OCI-LY7 (cell line): Measurements from ENCODE around the gene HS3ST3B1. TPM values are rescaled to one million over a fixed set of nuclear protein-coding genes. Genes with fewer than 3 reads are reported as not detected.

ENCODE experiments used
- BruUV-seq: library from RNA; stranded (reverse); fragments of 400-500 nt; replicated peaks from 2 replicates; lab custom pipeline; 2021; lab: Mats Ljungman, UMichigan
- CTCF ChIA-PET: fragments of 300-600 bp; sonication (Branson Sonifier 250); formaldehyde crosslinking; loops from one replicate; lab custom pipeline; 2022; ENCODE audit warnings: antibody characterized with exemption; ENCODE audit not compliant: unreplicated experiment; lab: Charles Lee
- POLR2A ChIA-PET: fragments of 300-600 bp; sonication (Branson Sonifier 250); formaldehyde crosslinking; loops from one replicate; lab custom pipeline; 2022; ENCODE audit warnings: antibody characterized with exemption; lab: Charles Lee
- DNase-seq: peaks from one replicate; pipeline ENCODE4 v3.0.0-alpha.2; 2015; ENCODE audit warnings: low spot score
- H2AFZ ChIP-seq: fragments of 200-600 bp; sonication (generic), shearing (Covaris generic); 2 replicates; pipeline ENCODE4 v1.6.1; 2014; ENCODE audit warnings: mild to moderate bottlenecking, antibody characterized with exemption, low read length, moderate library complexity
- H3K27ac ChIP-seq: fragments of 200-600 bp; sonication (generic); 2 replicates; pipeline ENCODE4 v1.5.1; 2014; ENCODE audit warnings: mixed run types, low read depth, mild to moderate bottlenecking, moderate library complexity, low read length, inconsistent platforms; ENCODE audit not compliant: poor library complexity, severe bottlenecking
- H3K36me3 ChIP-seq: fragments of 200-600 bp; sonication (generic); 2 replicates; pipeline ENCODE4 v1.6.1; 2014; ENCODE audit warnings: mild to moderate bottlenecking, antibody characterized with exemption, low read length, moderate library complexity, mixed read lengths; ENCODE audit not compliant: insufficient read depth
- H3K4me1 ChIP-seq: fragments of 200-600 bp; sonication (generic); 2 replicates; pipeline ENCODE4 v1.5.1; 2014; ENCODE audit warnings: mild to moderate bottlenecking, low read length; ENCODE audit not compliant: insufficient read depth, poor library complexity, severe bottlenecking
- H3K4me2 ChIP-seq: fragments of 200-600 bp; sonication (generic); 2 replicates; pipeline ENCODE4 v1.6.1; 2014; ENCODE audit warnings: mild to moderate bottlenecking, low read length
- H3K4me3 ChIP-seq: fragments of 200-600 bp; sonication (generic); 2 replicates; pipeline ENCODE4 v1.5.1; 2014; ENCODE audit warnings: mild to moderate bottlenecking, low read depth, low read length; ENCODE audit not compliant: poor library complexity, severe bottlenecking
- H3K79me2 ChIP-seq: fragments of 200-600 bp; sonication (generic); 2 replicates; pipeline ENCODE4 v1.6.1; 2016; ENCODE audit warnings: low read depth, mild to moderate bottlenecking, low read length, moderate library complexity, mixed read lengths; ENCODE audit not compliant: insufficient read depth
- H3K9me2 ChIP-seq: fragments of 200-600 bp; sonication (generic); 2 replicates; pipeline ENCODE4 v1.6.1; 2016; ENCODE audit warnings: mild to moderate bottlenecking, low read length, mixed read lengths; ENCODE audit not compliant: insufficient read depth
- H3K9me3 ChIP-seq: fragments of 200-600 bp; sonication (generic); 2 replicates; pipeline ENCODE4 v1.6.1; 2014; ENCODE audit warnings: mild to moderate bottlenecking, mixed run types, low read length, mixed read lengths
- H4K20me1 ChIP-seq: fragments of 200-600 bp; sonication (generic); 2 replicates; pipeline ENCODE4 v1.6.1; 2014; ENCODE audit warnings: mild to moderate bottlenecking, antibody characterized with exemption, low read length, moderate library complexity, mixed read lengths; ENCODE audit not compliant: insufficient read depth
- CTCF ChIP-seq: fragments of 200-600 bp; sonication (generic); conservative IDR thresholded peaks from 2 replicates; pipeline ENCODE4 v1.5.1; 2014; ENCODE audit warnings: mild to moderate bottlenecking, antibody characterized with exemption, low read length, moderate library complexity, mixed read lengths
- EZH2phosphoT487 ChIP-seq: fragments of 200-600 bp; sonication (generic); IDR thresholded peaks from 2 replicates; pipeline ENCODE4 v1.6.1; 2018; ENCODE audit warnings: low read depth, borderline replicate concordance, mild to moderate bottlenecking, mixed run types, antibody characterized with exemption, low read length, moderate library complexity, mixed read lengths
- intact Hi-C: fragments of 100-400 bp; cut with micrococcal nuclease; formaldehyde crosslinking; loops from one replicate; pipeline ENCODE4 v1.10.0; 2022; ENCODE audit not compliant: unreplicated experiment
- total RNA-seq, 2 experiments: library from RNA; depleted of rRNA in 1 of 2; stranded (reverse); fragments of >200 nt in 1 of 2; shearing (Covaris generic) in 1 of 2; gene quantifications; 2 replicates each; pipeline ENCODE4 v1.2.3, GENCODE V29; 2014 to 2022

HS3ST3B1 gene
- total RNA-seq, 2 experiments from 2014 or later: 0.03 to 1.6 TPM

GRCh38 chr17:14395255-14395654 is 94.4 kb downstream of the HS3ST3B1 start:
- H3K4me3 ChIP-seq: no peak overlapping the region
- intact Hi-C loops: no loop called here
- TF ChIP-seq EZH2phosphoT487: no peak
- no peak for TF ChIP-seq CTCF
- no peaks in the 10 kb centered on the region for H3K4me1 ChIP-seq
- CTCF ChIA-PET: no interaction called here
- H3K36me3 ChIP-seq: no peaks in the 10 kb centered on the region; the same call in 1 of the 2 replicates
- no peak overlapping the region for H3K4me2 ChIP-seq
- H3K79me2 ChIP-seq: no peaks in the 10 kb centered on the region
- H2AFZ ChIP-seq: no peak overlapping the region
- no peaks in the 10 kb centered on the region for H3K9me2 ChIP-seq
- H3K27ac ChIP-seq: no peak overlapping the region
- H3K9me3 ChIP-seq: peaks cover 17% of the 10 kb centered on the region; the same call in 1 of the 2 replicates
- no TSS peak for BruUV-seq
- H4K20me1 ChIP-seq: no peaks in the 10 kb centered on the region
- no peak for DNase-seq
- POLR2A ChIA-PET: no interaction called here

- Histone ChIP-seq H2AFZ (no peak overlapping the region), H3K27ac (no peak overlapping the region), H3K4me3 (no peak overlapping the region), H3K4me1 (no peaks in the 10 kb centered on the region), H4K20me1 (no peaks in the 10 kb centered on the region), H3K9me2 (no peaks in the 10 kb centered on the region), H3K36me3 (no peaks in the 10 kb centered on the region; the same call in 1 of the 2 replicates), H3K9me3 (peaks cover 8% of the 10 kb centered on the region; the same call in 1 of the 2 replicates), H3K4me2 (no peak overlapping the region), H3K79me2 (no peaks in the 10 kb centered on the region)
- ChIA-PET POLR2A (interaction anchor here (0.5 to 0.7 kb wide), 6 partner anchors 10 to 401 kb away, joined by 3 to 7 read pairs (median 4); no protein-coding TSS in a partner anchor), CTCF (interaction anchor here (0.6 kb wide), 1 partner anchor 819 kb away, joined by 3 read pairs; no protein-coding TSS in a partner anchor)
- BruUV-seq: no TSS peak
- intact Hi-C loops: no loop called here
- no peak for DNase-seq
- TF ChIP-seq CTCF: no peak
- no peak for TF ChIP-seq EZH2phosphoT487
Observed at GRCh38 chr17:14396547-14396946, 95.7 kb downstream of the HS3ST3B1 start.

GRCh38 chr17:14398766-14399165 is 97.9 kb downstream of the HS3ST3B1 start:
- TF ChIP-seq EZH2phosphoT487 (no peak), CTCF (no peak)
- intact Hi-C loops: no loop called here
- H3K79me2 ChIP-seq: no peaks in the 10 kb centered on the region
- no peaks in the 10 kb centered on the region for H4K20me1 ChIP-seq
- H3K4me2 ChIP-seq: no peak overlapping the region
- H3K4me3 ChIP-seq: no peak overlapping the region
- H3K9me2 ChIP-seq: no peaks in the 10 kb centered on the region
- H3K27ac ChIP-seq: no peak overlapping the region
- H3K9me3 ChIP-seq: no peaks in the 10 kb centered on the region; the same call in 1 of the 2 replicates
- CTCF ChIA-PET: no interaction called here
- H2AFZ ChIP-seq: no peak overlapping the region
- POLR2A ChIA-PET: no interaction called here
- BruUV-seq: no TSS peak
- DNase-seq: no peak
- H3K4me1 ChIP-seq: no peaks in the 10 kb centered on the region
- H3K36me3 ChIP-seq: no peaks in the 10 kb centered on the region
